ENCODE data around the gene PGGHG.

Gene PGGHG

DNA sequence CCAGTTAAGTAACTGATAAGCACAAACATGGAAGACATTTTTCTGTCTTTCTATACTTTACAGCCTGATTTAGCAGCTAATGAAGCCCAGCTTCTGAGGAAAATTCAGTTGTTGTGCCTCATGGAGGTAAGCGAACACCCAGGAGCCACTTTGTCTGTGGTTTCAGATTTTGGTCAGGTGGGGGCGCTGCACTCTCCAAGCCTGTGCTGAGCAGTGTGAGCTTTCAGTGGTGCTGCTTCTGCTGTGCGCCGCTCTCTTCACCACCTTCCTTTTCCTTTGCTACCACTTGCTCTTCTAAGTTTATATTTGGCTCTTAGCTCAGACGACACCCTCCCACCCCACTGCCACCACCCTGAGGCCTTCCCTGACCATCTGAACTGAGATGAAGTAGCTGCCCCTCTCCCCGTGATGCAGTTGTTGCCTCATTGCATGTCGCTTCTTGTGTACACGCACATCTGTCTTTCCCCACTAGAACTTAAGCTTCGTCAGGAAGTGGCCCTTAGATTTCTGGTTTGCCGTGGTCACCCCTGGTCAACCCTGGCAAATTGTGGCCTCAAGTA lies 38.1 kb upstream of the PGGHG start:
- peak; percentile 72 for TF ChIP-seq CTCF (IDR thresholded peaks at IDR 0.05; ENCODE audit: borderline replicate concordance, control extremely low read depth, extremely low read depth, insufficient read depth, missing control alignments)
- peak; percentile 71 for DNase-seq (ENCODE audit: low spot score)
- in situ Hi-C loops (cut with MboI; ENCODE audit: low sequenced_read_pairs, unreplicated experiment) = no loop called here

DNA sequence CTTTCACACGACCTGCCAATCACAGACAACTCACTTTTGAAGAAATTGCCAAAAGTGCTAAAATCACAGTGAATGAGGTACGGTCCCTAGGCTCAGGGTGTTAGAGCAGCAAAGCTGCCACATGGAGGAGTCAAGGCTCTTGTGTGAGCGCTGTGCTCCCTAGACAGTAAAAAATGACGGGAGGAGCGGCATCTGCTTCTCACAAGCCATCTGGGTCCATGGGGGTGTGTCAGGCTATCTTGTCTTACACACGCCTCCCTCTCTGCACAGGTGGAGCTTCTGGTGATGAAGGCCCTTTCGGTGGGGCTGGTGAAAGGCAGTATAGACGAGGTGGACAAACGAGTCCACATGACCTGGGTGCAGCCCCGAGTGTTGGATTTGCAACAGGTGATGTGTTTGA lies 37.4 kb upstream of the PGGHG start:
- TF ChIP-seq CTCF (IDR thresholded peaks at IDR 0.05; ENCODE audit: borderline replicate concordance, control extremely low read depth, extremely low read depth, insufficient read depth, missing control alignments) = no peak
- no peak for DNase-seq (ENCODE audit: low spot score)
- in situ Hi-C loops (cut with MboI; ENCODE audit: low sequenced_read_pairs, unreplicated experiment) = no loop called here

GRCh38 chr11:252666-253065 lies 36.3 kb upstream of the PGGHG start:
- no peak for DNase-seq (ENCODE audit: low spot score)
- in situ Hi-C loops (cut with MboI; ENCODE audit: low sequenced_read_pairs, unreplicated experiment) = no loop called here

DNA sequence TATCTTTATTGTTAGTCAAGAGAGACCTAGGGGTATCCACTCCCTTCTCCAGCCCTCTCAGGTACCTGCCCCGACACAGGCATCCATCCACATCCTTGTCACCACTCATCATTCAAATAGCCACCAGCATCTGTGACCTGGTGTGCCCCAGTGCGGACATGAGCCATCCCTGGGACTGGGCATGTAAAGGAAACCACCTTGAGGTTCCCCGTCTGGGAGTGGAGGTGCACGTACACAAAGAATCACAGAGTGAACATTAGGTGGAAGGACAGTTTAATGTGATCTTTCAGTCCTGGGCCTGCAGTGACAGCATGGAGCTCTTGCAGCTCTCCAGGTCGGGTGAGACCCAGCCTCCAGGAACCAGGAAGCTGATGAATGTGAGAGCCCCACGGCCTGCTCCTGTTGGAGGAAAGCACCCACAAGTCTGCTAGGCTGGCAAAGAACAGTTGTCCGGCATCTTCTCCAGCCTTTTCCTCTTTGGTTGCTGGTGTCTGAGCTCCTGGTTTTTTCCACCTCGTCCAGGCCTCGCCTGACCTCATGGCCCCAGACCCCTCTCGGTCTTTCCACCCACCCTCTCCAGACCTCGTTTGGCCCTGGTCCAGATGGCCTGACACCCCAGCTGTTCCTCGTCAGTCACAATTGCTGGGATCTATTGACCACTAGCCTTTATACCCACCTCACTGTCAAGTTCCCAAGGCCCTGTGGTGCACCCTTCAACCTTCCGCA lies 35.6 kb upstream of the PGGHG start:
- DNase-seq (ENCODE audit: low spot score) = no peak
- in situ Hi-C loops (cut with MboI; ENCODE audit: low sequenced_read_pairs, unreplicated experiment) = no loop called here
- TF ChIP-seq CTCF (IDR thresholded peaks at IDR 0.05; ENCODE audit: borderline replicate concordance, control extremely low read depth, extremely low read depth, insufficient read depth, missing control alignments) = no peak

More at GRCh38 chr11:252666-253065, 36.3 kb upstream of the PGGHG start:
- no peak for TF ChIP-seq CTCF (IDR thresholded peaks at IDR 0.05; ENCODE audit: borderline replicate concordance, control extremely low read depth, extremely low read depth, insufficient read depth, missing control alignments)

DNA sequence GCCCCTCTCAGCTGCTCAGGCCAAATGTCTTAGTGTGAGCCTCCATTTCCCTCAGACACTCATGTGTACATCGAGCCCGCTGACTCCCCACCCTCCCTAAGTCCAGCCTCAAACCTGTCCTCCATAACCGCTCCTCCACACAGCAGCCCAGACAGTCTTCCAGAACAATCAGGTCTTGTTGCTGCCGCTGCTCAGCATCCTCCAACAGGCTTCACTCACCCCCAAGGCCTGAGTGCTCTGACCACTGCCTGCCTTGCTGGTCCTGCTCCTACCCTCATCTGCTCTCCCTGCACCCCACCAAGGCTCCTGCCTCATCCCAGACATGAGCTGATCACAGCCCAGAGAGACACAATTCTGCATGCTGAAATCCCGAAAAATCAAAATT lies 35.0 kb upstream of the PGGHG start:
- no peak for DNase-seq (ENCODE audit: low spot score)
- in situ Hi-C loops (cut with MboI; ENCODE audit: low sequenced_read_pairs, unreplicated experiment) = no loop called here
- no peak for TF ChIP-seq CTCF (IDR thresholded peaks at IDR 0.05; ENCODE audit: borderline replicate concordance, control extremely low read depth, extremely low read depth, insufficient read depth, missing control alignments)

DNA sequence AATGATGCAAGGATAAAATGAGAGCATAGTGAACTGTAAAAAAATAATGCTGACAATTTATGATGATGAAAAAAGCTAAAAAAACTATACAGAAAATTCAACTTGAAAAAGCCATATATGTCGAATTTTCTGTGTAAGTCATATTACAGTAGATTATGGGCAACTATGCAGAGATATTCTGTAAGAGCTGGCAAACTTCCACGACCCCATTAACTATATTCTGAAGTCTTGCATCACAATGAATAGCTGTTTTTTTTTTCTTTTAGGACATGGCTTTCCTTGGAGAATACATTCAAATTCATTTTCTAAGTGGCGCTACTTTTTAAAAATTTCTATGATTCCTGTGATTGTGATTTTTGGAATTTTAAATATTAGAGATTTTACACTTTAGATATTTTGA lies 33.8 kb upstream of the PGGHG start:
- no peak for DNase-seq (ENCODE audit: low spot score)
- TF ChIP-seq CTCF (IDR thresholded peaks at IDR 0.05; ENCODE audit: borderline replicate concordance, control extremely low read depth, extremely low read depth, insufficient read depth, missing control alignments) = no peak
- in situ Hi-C loops (cut with MboI; ENCODE audit: low sequenced_read_pairs, unreplicated experiment) = no loop called here

Data from GM13976 (cell line).